H9 (cell line): Measurements from ENCODE around the gene IGIP. TPM values are rescaled to one million over a fixed set of nuclear protein-coding genes. Genes with fewer than 3 reads are reported as not detected.

Source experiments
- DNase-seq: peaks from one replicate; pipeline ENCODE4 v3.0.0-alpha.2; 2017
- H2AFZ ChIP-seq: one replicate; pipeline ENCODE4 v1.6.1; 2013; ENCODE audit warnings: mild to moderate bottlenecking, low read length, control low read depth, moderate library complexity
- H2AK5ac ChIP-seq: 2 replicates; pipeline ENCODE4 v1.6.1; 2013; ENCODE audit warnings: low read length, control low read depth, mixed read lengths; ENCODE audit not compliant: insufficient read length
- H2BK120ac ChIP-seq: one replicate; pipeline ENCODE4 v1.6.1; 2013; ENCODE audit warnings: low read depth, mild to moderate bottlenecking, low read length, control low read depth, inconsistent platforms; ENCODE audit not compliant: poor library complexity, severe bottlenecking
- H2BK12ac ChIP-seq: 2 replicates; pipeline ENCODE4 v1.6.1; 2013; ENCODE audit warnings: low read length, control low read depth, mixed read lengths, low read depth; ENCODE audit not compliant: insufficient read length
- H2BK15ac ChIP-seq: 2 replicates; pipeline ENCODE4 v1.6.1; 2013; ENCODE audit warnings: low read depth, low read length, control low read depth
- H2BK20ac ChIP-seq: one replicate; pipeline ENCODE4 v1.6.1; 2013; ENCODE audit warnings: low read depth, mild to moderate bottlenecking, low read length, control low read depth, inconsistent platforms; ENCODE audit not compliant: poor library complexity, severe bottlenecking
- H2BK5ac ChIP-seq: 2 replicates; pipeline ENCODE4 v1.6.1; 2013; ENCODE audit warnings: low read length, control low read depth, mixed read lengths; ENCODE audit not compliant: insufficient read length
- H3K14ac ChIP-seq: 2 replicates; pipeline ENCODE4 v1.6.1; 2013; ENCODE audit warnings: low read length, control low read depth; ENCODE audit not compliant: insufficient read depth
- H3K18ac ChIP-seq: 2 replicates; pipeline ENCODE4 v1.6.1; 2013; ENCODE audit warnings: low read depth, mild to moderate bottlenecking, mixed read lengths, low read length, control low read depth; ENCODE audit not compliant: insufficient read length
- H3K23ac ChIP-seq: 2 replicates; pipeline ENCODE4 v1.6.1; 2013; ENCODE audit warnings: low read length, control low read depth, mixed read lengths, low read depth; ENCODE audit not compliant: insufficient read length
- H3K23me2 ChIP-seq: 2 replicates; pipeline ENCODE4 v1.6.1; 2013; ENCODE audit warnings: low read depth, mild to moderate bottlenecking, mixed read lengths, low read length, control low read depth; ENCODE audit not compliant: insufficient read length, poor library complexity, severe bottlenecking
- H3K27ac ChIP-seq: 2 replicates; pipeline ENCODE4 v1.5.1; 2013; ENCODE audit warnings: low read length, control low read depth, mixed read lengths, low read depth; ENCODE audit not compliant: insufficient read length
- H3K27me3 ChIP-seq: 2 replicates; pipeline ENCODE4 v1.6.1; 2013; ENCODE audit warnings: low read length, control low read depth, inconsistent platforms; ENCODE audit not compliant: insufficient read depth
- H3K4ac ChIP-seq: 2 replicates; pipeline ENCODE4 v1.6.1; 2013; ENCODE audit warnings: low read depth, mild to moderate bottlenecking, control low read depth, inconsistent platforms, low read length, moderate library complexity
- H3K4me1 ChIP-seq: 2 replicates; pipeline ENCODE4 v1.6.1; 2013; ENCODE audit warnings: low read length, control low read depth, inconsistent platforms; ENCODE audit not compliant: insufficient read depth
- H3K4me2 ChIP-seq: 2 replicates; pipeline ENCODE4 v1.6.1; 2013; ENCODE audit warnings: low read length, control low read depth, mixed read lengths; ENCODE audit not compliant: insufficient read length, insufficient read depth
- H3K56ac ChIP-seq: 2 replicates; pipeline ENCODE4 v1.6.1; 2013; ENCODE audit warnings: low read depth, mild to moderate bottlenecking, mixed read lengths, low read length, control low read depth; ENCODE audit not compliant: insufficient read length
- H3K79me1 ChIP-seq: 2 replicates; pipeline ENCODE4 v1.6.1; 2013; ENCODE audit warnings: low read depth, mild to moderate bottlenecking, moderate library complexity, low read length, control low read depth, inconsistent platforms; ENCODE audit not compliant: insufficient read depth, poor library complexity, severe bottlenecking
- H3K79me2 ChIP-seq: 2 replicates; pipeline ENCODE4 v1.6.1; 2013; ENCODE audit warnings: low read length, control low read depth, inconsistent platforms; ENCODE audit not compliant: insufficient read depth
- H3K9ac ChIP-seq: 2 replicates; pipeline ENCODE4 v1.6.1; 2013; ENCODE audit warnings: low read length, control low read depth, mixed read lengths; ENCODE audit not compliant: insufficient read length; ENCODE audit errors: extremely low read depth
- H3K9me3 ChIP-seq: one replicate; pipeline ENCODE4 v1.6.1; 2013; ENCODE audit warnings: low read depth, low read length, inconsistent platforms; ENCODE audit not compliant: control insufficient read depth
- H3T11ph ChIP-seq: one replicate; pipeline ENCODE4 v1.6.1; 2013; ENCODE audit warnings: mild to moderate bottlenecking, low read length, control low read depth, inconsistent platforms
- H4K20me1 ChIP-seq: one replicate; pipeline ENCODE4 v1.6.1; 2013; ENCODE audit not compliant: control insufficient read depth, insufficient read length, insufficient read depth
- H4K5ac ChIP-seq: 2 replicates; pipeline ENCODE4 v1.6.1; 2013; ENCODE audit warnings: low read depth, mild to moderate bottlenecking, mixed read lengths, low read length, control low read depth; ENCODE audit not compliant: insufficient read length
- H4K8ac ChIP-seq: replicated peaks from 2 replicates; pipeline ENCODE4 v1.6.1; 2013; ENCODE audit warnings: low read length, control low read depth, mixed read lengths, low read depth; ENCODE audit not compliant: insufficient read length
- H4K91ac ChIP-seq: 2 replicates; pipeline ENCODE4 v1.6.1; 2013; ENCODE audit warnings: low read depth, mild to moderate bottlenecking, moderate library complexity, mixed read lengths, low read length, control low read depth; ENCODE audit not compliant: insufficient read length
- H3K27ac Mint-ChIP-seq, 3 experiments: 2 replicates in 2 of 3; 3 replicates in 1 of 3; pipeline ENCODE4 v1.8.0; 2020 to 2021; ENCODE audit warnings: mixed read lengths in 3 of 3, mild to moderate bottlenecking in 1 of 3, moderate library complexity in 1 of 3
- H3K27me3 Mint-ChIP-seq: 2 replicates; pipeline ENCODE4 v1.8.0; 2021; ENCODE audit warnings: low read depth, mild to moderate bottlenecking, moderate library complexity, mixed read lengths
- H3K36me3 Mint-ChIP-seq, 3 experiments: 2 replicates in 2 of 3; 3 replicates in 1 of 3; pipeline ENCODE4 v1.8.0; 2020 to 2021; ENCODE audit warnings: low read depth in 3 of 3, mixed read lengths in 3 of 3; ENCODE audit not compliant: insufficient read depth in 1 of 3
- H3K4me1 Mint-ChIP-seq, 2 experiments: 2 replicates each; pipeline ENCODE4 v1.8.0; 2020; ENCODE audit warnings: mixed read lengths in 2 of 2
- H3K4me3 Mint-ChIP-seq, 2 experiments: 2 replicates in 1 of 2; 3 replicates in 1 of 2; pipeline ENCODE4 v1.8.0; 2020 to 2021; ENCODE audit warnings: mild to moderate bottlenecking in 2 of 2, mixed read lengths in 2 of 2, moderate library complexity in 1 of 2
- H3K9me3 Mint-ChIP-seq, 2 experiments: 2 replicates in 1 of 2; 3 replicates in 1 of 2; pipeline ENCODE4 v1.8.0; 2020; ENCODE audit warnings: mild to moderate bottlenecking in 2 of 2, mixed read lengths in 2 of 2, moderate library complexity in 1 of 2
- CTCF ChIP-seq: fragments of 200-600 bp; sonication (generic); conservative IDR thresholded peaks from 3 replicates; pipeline ENCODE4 v1.8.0; 2021; ENCODE audit warnings: antibody characterized with exemption, mild to moderate bottlenecking
- WGBS: extraction: QIAGEN DNeasy Blood & Tissue Kit; methylation state at CpG from one replicate; pipeline ENCODE4 v1.1.7; 2013; ENCODE audit warnings: missing lambda C conversion rate, low lambda C conversion rate, mixed read lengths; ENCODE audit not compliant: insufficient read length; ENCODE audit errors: extremely low coverage; 5-methylcytosine and 5-hydroxymethylcytosine counted together
- total RNA-seq: library from RNA; stranded (reverse); gene quantifications from 2 replicates; pipeline ENCODE4 v1.2.1, GENCODE V29; 2021

Gene IGIP
- total RNA-seq, 1 experiment from 2014 or later, result 0.52 TPM

GRCh38 chr5:140159014-140159927 is 33.5 kb downstream of the IGIP start:
- Histone ChIP-seq H3K79me1 (no peaks in the 10 kb centered on the region), H3K56ac (no peak overlapping the region), H3K79me2 (no peaks in the 10 kb centered on the region), H3K14ac (no peak overlapping the region), H2AK5ac (no peak overlapping the region), H2BK20ac (no peak overlapping the region), H4K91ac (no peak overlapping the region), H3K4me2 (no peak overlapping the region), H3K4me1 (no peaks in the 10 kb centered on the region), H4K8ac (no peak overlapping the region), H3K4ac (no peak overlapping the region), H3K27ac (no peak overlapping the region), H3K9me3 (no peaks in the 10 kb centered on the region), H3K18ac (no peak overlapping the region), H2AFZ (no peak overlapping the region), H2BK120ac (no peak overlapping the region), H3K23ac (no peak overlapping the region), H3K9ac (no peak overlapping the region), H2BK12ac (no peak overlapping the region), H4K5ac (no peak overlapping the region), H3T11ph (no peak overlapping the region), H4K20me1 (no peaks in the 10 kb centered on the region), H3K23me2 (peaks cover 3% of the 10 kb centered on the region), H2BK5ac (no peak overlapping the region), H2BK15ac (no peak overlapping the region), H3K27me3 (no peaks in the 10 kb centered on the region)
- H3K27ac Mint-ChIP-seq, result no peak overlapping the region
- H3K4me3 Mint-ChIP-seq, result no peak overlapping the region; a peak in 1 of 5 replicates
- H3K36me3 Mint-ChIP-seq, result no peaks in the 10 kb centered on the region
- DNase-seq, result no peak
- H3K4me1 Mint-ChIP-seq, result peaks cover 2 to 5% of the 10 kb centered on the region in 2 experiments
- H3K27me3 Mint-ChIP-seq, result peaks cover 14% of the 10 kb centered on the region
- no peak for TF ChIP-seq CTCF
- no CpG with 5 or more reads among the region's 7 CpGs for WGBS
- no peaks in the 10 kb centered on the region; a peak in 1 of 5 replicates for H3K9me3 Mint-ChIP-seq
